Measurements from ENCODE around the gene NKPD1.

NKPD1 gene

GRCh38 chr19:45133661-45134060 is 27.1 kb downstream of the NKPD1 start:
- Histone ChIP-seq H3K36me3 (ENCODE audit: insufficient read depth, low read depth, low read length) (no peaks in the 10 kb centered on the region), H3K4me1 (ENCODE audit: insufficient read depth, low read length) (peaks cover 15% of the 10 kb centered on the region), H3K9ac (ENCODE audit: low read depth, low read length) (no peak overlapping the region), H3K27ac (ENCODE audit: low read length) (no peak overlapping the region), H3K4me3 (ENCODE audit: low read length) (no peak overlapping the region), H3K9me3 (ENCODE audit: insufficient read depth, low read depth, low read length) (no peaks in the 10 kb centered on the region), H3K27me3 (ENCODE audit: insufficient read depth, low read length) (no peaks in the 10 kb centered on the region)

- Histone ChIP-seq H3K36me3 (ENCODE audit: insufficient read depth, low read depth, low read length) (no peaks in the 10 kb centered on the region), H3K4me3 (ENCODE audit: low read length) (no peak overlapping the region), H3K9ac (ENCODE audit: low read depth, low read length) (no peak overlapping the region), H3K27me3 (ENCODE audit: insufficient read depth, low read length) (no peaks in the 10 kb centered on the region), H3K9me3 (ENCODE audit: insufficient read depth, low read depth, low read length) (no peaks in the 10 kb centered on the region), H3K4me1 (ENCODE audit: insufficient read depth, low read length) (peaks cover 5% of the 10 kb centered on the region), H3K27ac (ENCODE audit: low read length) (no peak overlapping the region)
These were observed 29.7 kb downstream of the NKPD1 start for GRCh38 chr19:45130888-45131615.

GRCh38 chr19:45130236-45130635 is 30.5 kb downstream of the NKPD1 start:
- H3K4me3 ChIP-seq (ENCODE audit: low read length), result no peak overlapping the region
- peaks cover 5% of the 10 kb centered on the region for H3K4me1 ChIP-seq (ENCODE audit: insufficient read depth, low read length)
- H3K9me3 ChIP-seq (ENCODE audit: insufficient read depth, low read depth, low read length), result no peaks in the 10 kb centered on the region
- H3K27ac ChIP-seq (ENCODE audit: low read length), result no peak overlapping the region
- no peak overlapping the region for H3K9ac ChIP-seq (ENCODE audit: low read depth, low read length)
- H3K27me3 ChIP-seq (ENCODE audit: insufficient read depth, low read length), result no peaks in the 10 kb centered on the region
- H3K36me3 ChIP-seq (ENCODE audit: insufficient read depth, low read depth, low read length), result no peaks in the 10 kb centered on the region

- Histone ChIP-seq H3K27me3 (ENCODE audit: insufficient read depth, low read length) (no peaks in the 10 kb centered on the region), H3K9ac (ENCODE audit: low read depth, low read length) (no peak overlapping the region), H3K36me3 (ENCODE audit: insufficient read depth, low read depth, low read length) (no peaks in the 10 kb centered on the region), H3K27ac (ENCODE audit: low read length) (no peak overlapping the region), H3K4me1 (ENCODE audit: insufficient read depth, low read length) (peaks cover 5% of the 10 kb centered on the region), H3K4me3 (ENCODE audit: low read length) (no peak overlapping the region), H3K9me3 (ENCODE audit: insufficient read depth, low read depth, low read length) (no peaks in the 10 kb centered on the region)
These were observed 32.0 kb downstream of the NKPD1 start for GRCh38 chr19:45128806-45129205.

- Histone ChIP-seq H3K4me1 (ENCODE audit: insufficient read depth, low read length) (peaks cover 5% of the 10 kb centered on the region), H3K9ac (ENCODE audit: low read depth, low read length) (no peak overlapping the region), H3K36me3 (ENCODE audit: insufficient read depth, low read depth, low read length) (no peaks in the 10 kb centered on the region), H3K27me3 (ENCODE audit: insufficient read depth, low read length) (no peaks in the 10 kb centered on the region), H3K9me3 (ENCODE audit: insufficient read depth, low read depth, low read length) (no peaks in the 10 kb centered on the region), H3K4me3 (ENCODE audit: low read length) (no peak overlapping the region), H3K27ac (ENCODE audit: low read length) (no peak overlapping the region)
These were observed 32.6 kb downstream of the NKPD1 start for GRCh38 chr19:45128146-45128545.

- H3K27ac ChIP-seq (ENCODE audit: low read length), result no peak overlapping the region
- peaks cover 5% of the 10 kb centered on the region for H3K4me1 ChIP-seq (ENCODE audit: insufficient read depth, low read length)
These were observed 34.1 kb downstream of the NKPD1 start for GRCh38 chr19:45126654-45127053.

GRCh38 chr19:45125975-45126493 is 34.7 kb downstream of the NKPD1 start:
- Histone ChIP-seq H3K4me3 (ENCODE audit: low read length) (no peak overlapping the region), H3K27ac (ENCODE audit: low read length) (no peak overlapping the region), H3K9me3 (ENCODE audit: insufficient read depth, low read depth, low read length) (no peaks in the 10 kb centered on the region), H3K4me1 (ENCODE audit: insufficient read depth, low read length) (peaks cover 5% of the 10 kb centered on the region), H3K9ac (ENCODE audit: low read depth, low read length) (no peak overlapping the region), H3K27me3 (ENCODE audit: insufficient read depth, low read length) (no peaks in the 10 kb centered on the region), H3K36me3 (ENCODE audit: insufficient read depth, low read depth, low read length) (no peaks in the 10 kb centered on the region)

More at GRCh38 chr19:45126654-45127053, 34.1 kb downstream of the NKPD1 start:
- Histone ChIP-seq H3K9me3 (ENCODE audit: insufficient read depth, low read depth, low read length) (no peaks in the 10 kb centered on the region), H3K27me3 (ENCODE audit: insufficient read depth, low read length) (no peaks in the 10 kb centered on the region), H3K9ac (ENCODE audit: low read depth, low read length) (no peak overlapping the region), H3K4me3 (ENCODE audit: low read length) (no peak overlapping the region), H3K36me3 (ENCODE audit: insufficient read depth, low read depth, low read length) (no peaks in the 10 kb centered on the region)

- H3K36me3 ChIP-seq (ENCODE audit: insufficient read depth, low read depth, low read length), result no peaks in the 10 kb centered on the region
- H3K9ac ChIP-seq (ENCODE audit: low read depth, low read length), result no peak overlapping the region
- no peaks in the 10 kb centered on the region for H3K27me3 ChIP-seq (ENCODE audit: insufficient read depth, low read length)
- no peaks in the 10 kb centered on the region for H3K9me3 ChIP-seq (ENCODE audit: insufficient read depth, low read depth, low read length)
- H3K4me1 ChIP-seq (ENCODE audit: insufficient read depth, low read length), result no peaks in the 10 kb centered on the region; the same call in 1 of the 2 replicates
- H3K27ac ChIP-seq (ENCODE audit: low read length), result no peak overlapping the region
- no peak overlapping the region for H3K4me3 ChIP-seq (ENCODE audit: low read length)
These were observed 35.4 kb downstream of the NKPD1 start for GRCh38 chr19:45125360-45125759.

GRCh38 chr19:45124021-45124420 is 36.8 kb downstream of the NKPD1 start:
- no peak overlapping the region for H3K27ac ChIP-seq (ENCODE audit: low read length)
- no peaks in the 10 kb centered on the region for H3K36me3 ChIP-seq (ENCODE audit: insufficient read depth, low read depth, low read length)
- H3K4me3 ChIP-seq (ENCODE audit: low read length), result no peak overlapping the region
- H3K9ac ChIP-seq (ENCODE audit: low read depth, low read length), result no peak overlapping the region
- H3K4me1 ChIP-seq (ENCODE audit: insufficient read depth, low read length), result no peaks in the 10 kb centered on the region; the same call in 1 of the 2 replicates
- H3K27me3 ChIP-seq (ENCODE audit: insufficient read depth, low read length), result no peaks in the 10 kb centered on the region
- no peaks in the 10 kb centered on the region for H3K9me3 ChIP-seq (ENCODE audit: insufficient read depth, low read depth, low read length)

GRCh38 chr19:45123440-45123850 is 37.3 kb downstream of the NKPD1 start:
- H3K36me3 ChIP-seq (ENCODE audit: insufficient read depth, low read depth, low read length), result no peaks in the 10 kb centered on the region
- H3K27ac ChIP-seq (ENCODE audit: low read length), result no peak overlapping the region
- H3K9ac ChIP-seq (ENCODE audit: low read depth, low read length), result no peak overlapping the region; the same call in 1 of the 2 replicates
- no peaks in the 10 kb centered on the region for H3K27me3 ChIP-seq (ENCODE audit: insufficient read depth, low read length)
- H3K4me1 ChIP-seq (ENCODE audit: insufficient read depth, low read length), result no peaks in the 10 kb centered on the region; the same call in 1 of the 2 replicates
- no peak overlapping the region for H3K4me3 ChIP-seq (ENCODE audit: low read length)
- H3K9me3 ChIP-seq (ENCODE audit: insufficient read depth, low read depth, low read length), result no peaks in the 10 kb centered on the region

GRCh38 chr19:45122832-45123231 is 38.0 kb downstream of the NKPD1 start:
- Histone ChIP-seq H3K9me3 (ENCODE audit: insufficient read depth, low read depth, low read length) (no peaks in the 10 kb centered on the region), H3K4me1 (ENCODE audit: insufficient read depth, low read length) (no peaks in the 10 kb centered on the region; the same call in 1 of the 2 replicates), H3K27me3 (ENCODE audit: insufficient read depth, low read length) (no peaks in the 10 kb centered on the region), H3K9ac (ENCODE audit: low read depth, low read length) (no peak overlapping the region), H3K36me3 (ENCODE audit: insufficient read depth, low read depth, low read length) (no peaks in the 10 kb centered on the region), H3K27ac (ENCODE audit: low read length) (no peak overlapping the region), H3K4me3 (ENCODE audit: low read length) (no peak overlapping the region)

- no peaks in the 10 kb centered on the region for H3K36me3 ChIP-seq (ENCODE audit: insufficient read depth, low read depth, low read length)
- no peak overlapping the region for H3K9ac ChIP-seq (ENCODE audit: low read depth, low read length)
- H3K4me1 ChIP-seq (ENCODE audit: insufficient read depth, low read length), result no peaks in the 10 kb centered on the region; the same call in 1 of the 2 replicates
- no peak overlapping the region for H3K27ac ChIP-seq (ENCODE audit: low read length)
- H3K4me3 ChIP-seq (ENCODE audit: low read length), result no peak overlapping the region
- H3K9me3 ChIP-seq (ENCODE audit: insufficient read depth, low read depth, low read length), result no peaks in the 10 kb centered on the region
- no peaks in the 10 kb centered on the region for H3K27me3 ChIP-seq (ENCODE audit: insufficient read depth, low read length)
These were observed 38.9 kb downstream of the NKPD1 start for GRCh38 chr19:45121827-45122345.

Data from iPS-20b (cell line).